Dedifferentiated amniotic fluid mesenchymal stem cell (primary cell): ENCODE data around the gene TECPR2.

Source experiments
- DNase-seq: peaks from one replicate; pipeline ENCODE4 v3.0.0-alpha.2; 2016; ENCODE audit errors: extremely low spot score

The TECPR2 gene

DNA sequence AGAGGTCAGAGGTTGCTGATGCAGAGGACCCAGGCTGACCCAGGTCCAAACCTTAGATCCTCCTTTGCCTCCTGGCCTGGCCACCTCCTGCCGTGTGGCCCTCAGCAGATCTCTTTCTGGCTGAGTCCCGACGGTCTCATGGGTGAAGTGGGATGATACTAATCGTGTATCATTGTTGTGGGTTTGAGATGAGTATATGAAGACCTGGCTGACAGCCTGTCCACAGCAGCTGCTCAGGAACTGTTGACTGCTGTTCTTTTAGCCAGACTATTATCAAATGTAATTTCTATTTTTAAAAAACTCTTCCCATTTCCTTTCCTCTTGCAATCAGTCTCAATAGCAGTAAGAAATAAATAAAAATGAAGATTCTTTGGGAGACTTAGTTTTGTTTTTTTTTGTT, 101.3 kb downstream of the TECPR2 start:
- no peak for DNase-seq

- no peak for DNase-seq
Measured at GRCh38 chr14:102464846-102465341, 102.2 kb downstream of the TECPR2 start.

DNA sequence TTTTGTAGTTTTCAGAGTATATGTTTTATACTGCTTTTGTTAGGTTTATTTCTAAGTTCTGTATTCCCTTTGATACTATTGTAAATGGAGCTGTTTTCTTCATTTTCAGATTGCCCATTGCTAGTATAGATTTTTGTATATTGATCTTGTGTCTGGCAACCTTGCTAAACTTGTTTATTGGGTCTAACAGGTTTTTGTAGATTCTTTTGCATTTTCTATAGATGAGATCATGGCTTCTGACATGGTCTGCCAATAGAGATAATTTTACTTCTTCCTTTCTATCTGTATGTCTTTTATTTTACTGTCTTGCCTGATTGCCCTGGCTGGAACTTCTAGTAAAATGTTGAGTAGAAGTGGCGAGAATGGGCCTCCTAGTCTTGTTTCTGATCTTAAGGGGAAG, 106.5 kb downstream of the TECPR2 start:
- no peak for DNase-seq

DNA sequence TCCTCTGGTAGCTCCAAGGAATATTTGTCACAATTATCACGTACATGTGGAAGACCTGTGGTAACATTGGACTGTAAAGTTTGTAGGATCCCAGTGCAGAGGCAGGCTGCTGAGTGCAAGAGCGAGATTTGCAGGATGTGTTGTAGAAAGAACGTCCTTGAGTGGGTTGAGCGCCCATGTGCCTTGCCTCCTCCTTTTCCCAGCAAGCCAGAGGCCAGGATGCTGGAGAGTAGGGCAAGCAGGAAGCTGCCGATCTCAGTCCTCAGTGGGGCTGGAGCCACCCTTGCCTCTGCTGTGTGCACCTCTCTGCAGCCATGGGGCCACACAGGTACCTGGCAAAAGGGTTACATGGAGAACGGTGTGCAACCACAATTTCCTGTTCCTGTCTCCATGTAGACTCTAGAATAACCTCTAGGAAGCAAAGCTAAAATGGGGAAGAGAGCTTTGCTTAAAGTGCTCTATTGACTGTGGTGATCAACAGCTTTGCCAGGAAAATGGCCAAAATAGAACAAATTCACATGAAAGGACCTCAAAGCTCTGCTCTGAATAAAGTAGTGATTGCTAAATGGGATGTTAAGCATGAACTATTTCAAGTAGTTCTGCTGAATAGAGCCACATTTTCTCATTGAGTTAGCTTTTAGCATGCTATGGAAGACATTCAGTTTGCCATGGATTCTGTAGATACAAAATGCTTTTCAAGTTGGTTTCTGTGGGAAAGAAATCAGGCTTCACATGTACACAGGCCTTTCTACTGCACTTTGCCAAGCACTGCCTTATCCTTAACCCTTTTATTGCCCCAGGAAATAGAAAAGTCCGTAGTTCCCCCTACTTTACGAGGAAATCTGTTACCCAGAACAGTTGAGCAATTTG, 109.4 kb downstream of the TECPR2 start:
- no peak for DNase-seq

- no peak for DNase-seq
Measured at GRCh38 chr14:102472791-102473150, 110.0 kb downstream of the TECPR2 start.

- DNase-seq, result no peak
Measured at GRCh38 chr14:102473559-102473958, 110.8 kb downstream of the TECPR2 start.

GRCh38 chr14:102474934-102475333, 112.2 kb downstream of the TECPR2 start:
- no peak for DNase-seq

- DNase-seq, result no peak
Measured at GRCh38 chr14:102479107-102479506, 116.4 kb downstream of the TECPR2 start.

DNA sequence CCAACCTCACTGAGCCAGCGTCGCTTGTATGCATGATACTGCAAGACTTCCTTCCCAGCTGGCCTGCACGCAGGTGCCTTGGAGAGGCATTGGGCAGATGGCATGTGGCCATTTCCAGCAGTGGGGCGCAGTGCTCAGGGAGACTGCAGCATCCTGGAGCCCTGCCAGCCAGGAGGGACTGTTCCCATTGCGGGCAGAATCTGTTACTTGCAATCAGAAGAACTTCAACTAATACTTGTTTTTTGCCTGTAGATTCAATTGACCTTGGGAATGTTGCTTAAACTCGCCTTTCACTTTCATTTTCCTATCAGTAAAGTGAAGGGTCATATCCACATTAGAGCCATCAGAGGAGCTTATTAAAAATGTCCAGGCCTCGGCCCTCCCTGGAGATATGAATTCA, 117.0 kb downstream of the TECPR2 start:
- no peak for DNase-seq

DNA sequence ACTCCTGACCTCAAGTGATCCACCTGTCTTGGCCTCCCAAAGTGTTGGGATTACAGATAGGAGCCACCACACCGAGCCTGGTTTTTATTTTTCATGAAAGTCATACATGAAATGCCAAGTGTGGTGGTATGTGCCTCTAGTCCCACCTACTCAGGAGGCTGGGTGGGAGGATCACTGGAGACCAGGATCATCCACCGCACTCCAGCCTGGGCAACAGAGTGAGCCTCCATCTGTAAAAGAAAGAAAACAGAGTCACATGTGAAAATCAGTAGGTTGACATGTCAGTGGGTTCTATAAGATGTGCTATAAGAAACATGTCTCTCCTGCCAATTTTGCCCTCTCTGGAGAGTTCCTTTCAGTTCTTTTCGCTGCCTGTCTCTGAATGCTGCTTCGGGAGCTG, 118.6 kb downstream of the TECPR2 start:
- no peak for DNase-seq

DNA sequence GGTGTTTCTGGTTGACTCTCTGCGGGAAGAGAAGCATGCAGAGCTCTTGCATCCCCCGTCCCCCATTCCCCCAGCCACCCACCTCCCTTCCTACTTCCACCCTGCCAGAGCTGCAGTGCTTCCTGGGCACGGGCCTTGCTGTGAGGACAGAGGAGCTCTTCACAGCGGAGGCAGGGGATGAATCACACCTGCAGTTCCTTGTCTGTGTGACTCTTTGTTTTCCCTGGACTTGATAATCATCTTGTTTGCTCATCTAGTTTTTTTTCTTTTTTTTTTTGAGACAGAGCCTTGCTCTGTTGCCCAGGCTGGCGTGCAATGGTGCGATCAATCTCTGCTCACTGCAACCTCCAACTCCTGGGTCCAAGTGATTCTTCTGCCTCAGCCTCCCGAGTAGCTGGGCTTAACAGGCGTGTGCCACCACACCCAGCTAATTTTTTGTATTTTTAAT, 119.1 kb downstream of the TECPR2 start:
- DNase-seq, result no peak

GRCh38 chr14:102484316-102484715, 121.6 kb downstream of the TECPR2 start:
- DNase-seq, result no peak

GRCh38 chr14:102485693-102486512, 123.2 kb downstream of the TECPR2 start:
- no peak for DNase-seq

DNA sequence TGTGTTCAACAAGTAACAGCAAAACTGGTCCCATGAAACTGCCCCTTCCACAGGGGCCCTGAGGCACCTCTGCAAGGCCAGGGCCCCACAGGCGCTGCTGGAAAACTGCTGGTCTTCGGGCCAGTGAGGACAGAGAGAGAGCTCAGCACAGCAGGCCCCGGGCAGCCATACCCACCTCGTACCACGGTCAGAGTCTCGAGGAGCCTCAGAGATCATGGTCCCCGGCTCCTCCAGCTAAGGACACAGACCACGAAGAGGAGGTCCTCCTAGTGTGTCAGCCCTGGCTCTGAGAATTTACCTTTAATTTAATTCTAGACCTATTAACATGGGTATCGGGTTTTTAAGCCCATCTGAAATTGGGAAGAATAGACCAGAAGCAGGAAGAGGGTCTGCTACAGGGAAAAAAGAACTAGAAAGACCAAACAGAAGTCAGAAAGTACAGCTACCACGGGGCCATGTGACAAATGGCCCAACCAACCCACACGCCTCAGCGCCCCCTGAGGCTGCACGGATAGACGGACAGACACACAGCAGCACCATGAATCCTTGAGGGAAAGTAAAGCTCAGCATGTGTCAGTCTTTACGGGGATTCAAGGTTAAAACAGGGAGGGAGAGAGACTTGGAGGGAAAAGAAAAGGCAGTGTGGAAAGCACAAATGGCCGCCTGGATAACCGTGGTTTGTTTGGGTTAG, 123.9 kb downstream of the TECPR2 start:
- no peak for DNase-seq

DNA sequence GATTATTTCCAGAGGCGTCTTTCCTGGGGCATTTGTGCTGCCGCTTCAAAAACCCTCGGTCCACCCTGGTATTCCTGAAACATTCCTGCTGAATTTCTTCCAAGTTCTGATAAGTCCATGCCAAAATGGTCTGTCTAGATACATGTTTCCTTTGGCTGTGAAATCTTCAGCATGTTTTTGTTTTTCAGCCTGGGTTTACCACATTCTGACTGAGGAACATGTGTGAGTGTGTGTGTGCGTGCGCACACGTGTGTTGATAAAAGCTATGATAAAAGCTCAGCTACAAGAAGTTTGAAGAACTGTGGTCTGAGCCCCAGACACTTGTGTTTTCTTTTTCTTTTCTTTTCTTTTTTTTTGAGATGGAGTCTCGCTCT, 124.5 kb downstream of the TECPR2 start:
- no peak for DNase-seq

GRCh38 chr14:102490456-102490855, 127.7 kb downstream of the TECPR2 start:
- DNase-seq, result no peak

DNA sequence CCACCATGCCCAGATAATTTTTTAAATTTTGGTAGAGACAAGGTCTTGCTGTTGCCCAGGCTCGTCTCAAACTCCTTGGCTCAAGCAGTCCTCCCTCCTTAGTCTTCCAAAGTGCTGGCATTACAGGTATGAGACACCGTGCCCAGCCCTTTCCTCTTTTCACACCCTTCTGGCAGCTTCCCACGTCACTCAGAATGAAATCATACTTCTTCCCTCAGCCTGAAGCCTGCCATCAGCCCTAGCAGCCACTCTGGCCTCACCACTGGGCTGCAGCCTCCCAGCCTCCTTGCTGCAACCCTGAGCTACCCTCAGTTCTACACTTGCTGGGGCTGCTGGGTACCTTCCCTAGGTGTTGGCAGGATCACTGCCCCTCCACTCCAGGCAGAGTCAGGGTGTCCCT, 128.6 kb downstream of the TECPR2 start:
- DNase-seq, result no peak

DNA sequence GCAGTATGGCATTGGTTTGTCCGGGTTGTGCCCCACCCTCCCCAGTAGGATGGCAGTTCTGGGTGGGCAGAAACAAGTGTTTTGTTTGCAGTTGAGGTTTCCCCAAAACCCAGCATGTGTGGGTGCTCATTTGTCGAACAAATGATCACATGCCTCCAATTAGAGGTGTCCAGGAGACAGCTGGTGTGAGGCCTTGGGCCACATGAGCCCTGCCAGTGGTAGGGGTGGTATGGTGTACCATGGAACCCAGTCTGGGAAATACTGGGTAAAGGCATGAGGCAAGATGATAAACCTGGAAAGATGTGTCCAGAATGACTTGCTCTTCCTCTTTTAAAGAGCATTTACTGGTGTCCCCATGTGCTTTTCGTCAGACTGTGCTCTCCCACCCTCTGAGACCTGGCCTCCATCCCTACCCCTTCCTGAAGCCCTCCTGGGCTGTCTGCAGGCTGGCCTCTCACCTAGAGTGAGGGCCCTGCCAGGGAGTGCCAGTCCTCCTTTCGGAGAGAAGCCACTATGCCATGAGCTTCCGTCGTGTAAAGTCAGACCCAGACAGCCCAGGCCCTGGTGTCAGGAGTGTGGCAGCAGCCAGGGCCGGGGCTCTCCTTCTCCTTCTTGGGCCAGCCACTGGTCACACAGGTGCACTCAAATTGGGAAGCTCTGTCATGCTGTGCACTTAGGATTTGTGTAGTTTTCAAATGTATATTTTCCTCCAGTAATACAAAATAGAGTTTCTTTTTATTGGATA, 129.2 kb downstream of the TECPR2 start:
- no peak for DNase-seq

GRCh38 chr14:102492531-102492910, 129.8 kb downstream of the TECPR2 start:
- no peak for DNase-seq

DNA sequence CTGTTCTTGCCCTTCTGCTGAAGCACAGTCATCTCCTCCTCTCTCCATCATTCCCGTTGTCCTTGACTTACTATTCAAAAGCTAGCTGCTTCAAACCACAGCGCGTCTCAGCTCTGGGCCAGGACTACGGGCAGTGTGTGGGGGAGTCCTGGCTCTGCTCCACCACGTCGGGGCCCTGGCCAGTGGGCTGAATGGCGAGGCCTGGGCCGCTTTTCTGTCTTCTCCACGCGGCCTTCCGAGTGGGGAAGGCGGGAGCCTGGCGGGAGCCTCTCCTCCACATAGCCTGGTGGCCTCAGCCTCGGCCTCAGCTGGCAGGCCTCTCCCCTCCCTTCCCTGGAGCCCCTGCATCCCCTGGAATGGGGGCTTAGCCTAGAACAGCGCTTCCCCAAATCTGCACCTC, 130.4 kb downstream of the TECPR2 start:
- DNase-seq, result no peak

GRCh38 chr14:102493585-102493984, 130.8 kb downstream of the TECPR2 start:
- no peak for DNase-seq
